Left renal cortex interstitium (tissue), 4 donors: Measurements from ENCODE around the gene POU2F2. TPM values are rescaled to one million over a fixed set of nuclear protein-coding genes. Genes with fewer than 3 reads are reported as not detected.

ENCODE experiments used
- polyA plus RNA-seq, 4 donors: library from polyadenylated mRNA; unstranded; fragments of 120-200 nt; gene quantifications; one replicate each; pipeline ENCODE4 v1.2.1, GENCODE V29; 2013; ENCODE audit not compliant: insufficient read length in 4 of 4

POU2F2 gene
- polyA plus RNA-seq, 4 donors, result 0.81 to 0.95 (median 0.91) TPM

Other genes starting within 250 kb of the POU2F2 start
- gene ARHGEF1, start 249.3 kb downstream of the POU2F2 start, polyA plus RNA-seq, result 10 to 100 TPM; 32.1 to 77.6 (median 53.4) TPM
- under 1 TPM in 3 of 4 donors, not detected in 1; 0.07 to 0.25 (median 0.24) TPM for gene ERFL, start 204.0 kb downstream of the POU2F2 start, polyA plus RNA-seq
- gene RABAC1, start 173.1 kb downstream of the POU2F2 start, polyA plus RNA-seq, result 100 to 1,000 TPM in 1 of 4 donors, 10 to 100 TPM in 3; 54.0 to 120 (median 77.3) TPM
- 1 to 10 TPM in 1 of 4 donors, under 1 TPM in 1, not detected in 2; 0.23 to 2.1 TPM for gene ATP1A3, start 138.2 kb downstream of the POU2F2 start, polyA plus RNA-seq
- gene GRIK5, start 62.2 kb downstream of the POU2F2 start, polyA plus RNA-seq, result 10 to 100 TPM; 20.3 to 33.9 (median 25.9) TPM
- 10 to 100 TPM; 12.7 to 20.2 (median 16.8) TPM for gene ZNF574, start 56.3 kb downstream of the POU2F2 start, polyA plus RNA-seq
- gene DEDD2, start 85.2 kb upstream of the POU2F2 start, polyA plus RNA-seq, result 10 to 100 TPM; 22.6 to 36.7 (median 28.8) TPM
- gene ZNF526, start 87.9 kb upstream of the POU2F2 start, polyA plus RNA-seq, result 1 to 10 TPM; 7.4 to 9.7 (median 8.3) TPM
- gene GSK3A, start 110.2 kb upstream of the POU2F2 start, polyA plus RNA-seq, result 10 to 100 TPM; 66.0 to 89.0 (median 73.6) TPM
- gene ERF, start 122.7 kb upstream of the POU2F2 start, polyA plus RNA-seq, result 10 to 100 TPM; 52.0 to 92.6 (median 77.4) TPM
- gene CIC, start 136.8 kb upstream of the POU2F2 start, polyA plus RNA-seq, result 10 to 100 TPM; 35.5 to 77.9 (median 61.9) TPM
- 1 to 10 TPM; 1.4 to 2.9 (median 2.1) TPM for gene PRR19, start 169.7 kb upstream of the POU2F2 start, polyA plus RNA-seq
- 100 to 1,000 TPM in 1 of 4 donors, 10 to 100 TPM in 3; 66.3 to 106 (median 86.4) TPM for gene PAFAH1B3, start 170.2 kb upstream of the POU2F2 start, polyA plus RNA-seq
- gene TMEM145, start 180.9 kb upstream of the POU2F2 start, polyA plus RNA-seq, result 1 to 10 TPM in 1 of 4 donors, under 1 TPM in 3; 0.75 to 1.2 (median 0.90) TPM
- gene MEGF8, start 193.2 kb upstream of the POU2F2 start, polyA plus RNA-seq, result 10 to 100 TPM; 35.3 to 49.2 (median 40.7) TPM